OCI-LY3 (cell line): ENCODE data around the gene JPH4.
A peak's percentile ranks its signal among the peaks of the same experiment; 100 is the strongest.

ENCODE experiments used
- H2AFZ ChIP-seq: fragments of 200-600, 300-600 bp; shearing (Covaris generic); 2 replicates; pipeline ENCODE4 v1.6.0; 2014; ENCODE audit warnings: antibody characterized with exemption, low read depth, low read length
- H3K27ac ChIP-seq: fragments of 200-600, 300-600 bp; sonication (generic); 2 replicates; pipeline ENCODE4 v1.5.1; 2014; ENCODE audit warnings: mild to moderate bottlenecking, low read length, moderate library complexity, mixed read lengths
- H3K27me3 ChIP-seq: fragments of 200-600, 300-600 bp; sonication (generic); 2 replicates; pipeline ENCODE4 v1.6.1; 2014; ENCODE audit warnings: low read depth, low read length, mixed read lengths
- H3K36me3 ChIP-seq: fragments of 200-600, 300-600 bp; sonication (generic); replicated peaks from 2 replicates; pipeline ENCODE3; 2014; ENCODE audit warnings: low read depth, low read length, mixed read lengths
- H3K4me1 ChIP-seq: fragments of 300-600, 200-600 bp; sonication (generic); 2 replicates; pipeline ENCODE4 v1.6.1; 2014; ENCODE audit warnings: low read length, mixed read lengths
- H3K4me2 ChIP-seq: fragments of 200-600, 300-600 bp; sonication (generic); 2 replicates; pipeline ENCODE4 v1.6.1; 2014; ENCODE audit warnings: low read length, mixed read lengths
- H3K4me3 ChIP-seq: fragments of 300-600, 200-600 bp; sonication (generic); 2 replicates; pipeline ENCODE4 v1.5.1; 2014; ENCODE audit warnings: antibody characterized with exemption, mild to moderate bottlenecking, low read length, moderate library complexity
- H3K79me2 ChIP-seq: fragments of 300-600, 200-600 bp; shearing (Covaris generic); 2 replicates; pipeline ENCODE4 v1.6.1; 2014; ENCODE audit warnings: mild to moderate bottlenecking, low read length, mixed read lengths
- H3K9ac ChIP-seq: fragments of 300-600, 200-600 bp; shearing (Covaris generic); 2 replicates; pipeline ENCODE4 v1.6.0; 2014; ENCODE audit warnings: mild to moderate bottlenecking, low read length, moderate library complexity
- H3K9me3 ChIP-seq: fragments of 200-600, 300-600 bp; shearing (Covaris generic); 2 replicates; pipeline ENCODE4 v1.6.1; 2014; ENCODE audit warnings: low read length, mixed read lengths; ENCODE audit not compliant: insufficient read depth
- H4K20me1 ChIP-seq: fragments of 200-600, 300-600 bp; sonication (generic); 2 replicates; pipeline ENCODE4 v1.6.1; 2016; ENCODE audit warnings: low read length, mixed read lengths; ENCODE audit not compliant: insufficient read depth
- EZH2phosphoT487 ChIP-seq: fragments of 200-600 bp; shearing (Covaris generic); IDR thresholded peaks from 2 replicates; pipeline ENCODE4 v1.6.1; 2018; ENCODE audit warnings: antibody characterized with exemption, mixed run types, low read depth
- TF ChIP-seq, protein P1 (sequence below): fragments of 200-600, 300-600 bp; sonication (generic); IDR thresholded peaks from 2 replicates; pipeline ENCODE4 v1.5.1; 2014; ENCODE audit warnings: antibody characterized with exemption, low read length, low read depth

The JPH4 gene

GRCh38 chr14:23578560-23579310 is at the start of gene JPH4:
TSS of gene JPH4 (minus strand) at chr14:23578790. CDS start at chr14:23577453, 1,337 bp downstream.
- Histone ChIP-seq H3K27me3 (no peaks in the 10 kb centered on the region), H3K36me3 (no peaks in the 10 kb centered on the region), H4K20me1 (no peaks in the 10 kb centered on the region), H3K4me1 (peaks cover 15% of the 10 kb centered on the region; the same call in 1 of the 2 replicates), H3K9ac (peak within 1 kb of the TSS; percentile 68), H3K27ac (no peak within 1 kb of the TSS), H3K9me3 (no peaks in the 10 kb centered on the region), H2AFZ (peak within 1 kb of the TSS; percentile 86), H3K4me3 (peak within 1 kb of the TSS; percentile 89), H3K4me2 (peak within 1 kb of the TSS; percentile 87), H3K79me2 (no peaks in the 10 kb centered on the region)
- TF ChIP-seq, protein P1, sequence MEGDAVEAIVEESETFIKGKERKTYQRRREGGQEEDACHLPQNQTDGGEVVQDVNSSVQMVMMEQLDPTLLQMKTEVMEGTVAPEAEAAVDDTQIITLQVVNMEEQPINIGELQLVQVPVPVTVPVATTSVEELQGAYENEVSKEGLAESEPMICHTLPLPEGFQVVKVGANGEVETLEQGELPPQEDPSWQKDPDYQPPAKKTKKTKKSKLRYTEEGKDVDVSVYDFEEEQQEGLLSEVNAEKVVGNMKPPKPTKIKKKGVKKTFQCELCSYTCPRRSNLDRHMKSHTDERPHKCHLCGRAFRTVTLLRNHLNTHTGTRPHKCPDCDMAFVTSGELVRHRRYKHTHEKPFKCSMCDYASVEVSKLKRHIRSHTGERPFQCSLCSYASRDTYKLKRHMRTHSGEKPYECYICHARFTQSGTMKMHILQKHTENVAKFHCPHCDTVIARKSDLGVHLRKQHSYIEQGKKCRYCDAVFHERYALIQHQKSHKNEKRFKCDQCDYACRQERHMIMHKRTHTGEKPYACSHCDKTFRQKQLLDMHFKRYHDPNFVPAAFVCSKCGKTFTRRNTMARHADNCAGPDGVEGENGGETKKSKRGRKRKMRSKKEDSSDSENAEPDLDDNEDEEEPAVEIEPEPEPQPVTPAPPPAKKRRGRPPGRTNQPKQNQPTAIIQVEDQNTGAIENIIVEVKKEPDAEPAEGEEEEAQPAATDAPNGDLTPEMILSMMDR, result no peak
- TF ChIP-seq EZH2phosphoT487, result no peak

DNA sequence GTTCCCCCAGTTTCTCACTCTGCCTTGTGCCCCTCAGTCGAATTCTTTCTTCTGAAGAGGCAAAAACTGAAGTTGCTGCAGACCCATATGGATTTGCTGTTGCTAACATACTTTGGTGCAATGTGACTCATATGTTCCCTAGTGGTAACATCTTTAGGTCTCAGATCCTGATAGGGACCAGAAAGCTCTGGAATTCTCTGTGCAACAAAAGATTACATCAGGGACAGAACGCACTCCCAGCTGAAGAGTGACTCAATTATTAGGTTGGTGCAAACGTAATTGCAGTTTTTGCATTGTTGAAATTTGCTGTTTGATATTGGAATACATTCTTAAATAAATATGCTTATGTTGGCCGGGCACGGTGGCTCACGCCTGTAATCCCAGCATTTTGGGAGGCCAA is 49.4 kb upstream of the JPH4 start:
- H3K9me3 ChIP-seq, result peaks cover 26% of the 10 kb centered on the region
- no peaks in the 10 kb centered on the region for H4K20me1 ChIP-seq
- no peak for TF ChIP-seq EZH2phosphoT487
- TF ChIP-seq, protein P1, result no peak
- peaks cover 4% of the 10 kb centered on the region; the same call in 1 of the 2 replicates for H3K4me1 ChIP-seq
- H3K4me3 ChIP-seq, result no peak overlapping the region
- no peaks in the 10 kb centered on the region for H3K36me3 ChIP-seq
- H2AFZ ChIP-seq, result no peak overlapping the region
- H3K79me2 ChIP-seq, result no peaks in the 10 kb centered on the region
- no peak overlapping the region for H3K27ac ChIP-seq
- H3K9ac ChIP-seq, result no peak overlapping the region
- no peaks in the 10 kb centered on the region for H3K27me3 ChIP-seq
- no peak overlapping the region for H3K4me2 ChIP-seq

DNA sequence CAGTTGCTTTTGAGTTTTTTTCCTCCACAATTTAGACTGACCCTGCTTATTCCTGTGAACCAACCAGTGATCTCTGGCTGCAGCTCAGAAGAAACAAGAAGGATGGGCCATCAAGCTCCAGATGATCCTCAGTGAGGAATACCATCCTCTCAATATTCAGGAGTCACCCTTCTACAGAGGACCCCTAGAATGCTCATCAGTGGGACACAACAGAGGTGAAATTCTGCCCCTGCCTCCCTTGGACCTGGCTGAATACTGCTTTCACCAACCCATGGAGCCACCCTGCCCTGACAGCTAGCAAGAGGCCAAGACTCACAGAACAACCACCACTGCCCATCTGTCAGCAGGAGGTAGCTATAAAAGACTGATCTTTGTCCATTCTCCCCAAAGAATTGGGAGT is 48.4 kb upstream of the JPH4 start:
- Histone ChIP-seq H3K4me1 (no peaks in the 10 kb centered on the region), H3K36me3 (no peaks in the 10 kb centered on the region), H3K9ac (no peak overlapping the region), H3K27ac (no peak overlapping the region), H3K9me3 (peaks cover 26% of the 10 kb centered on the region), H3K4me2 (no peak overlapping the region), H4K20me1 (no peaks in the 10 kb centered on the region), H3K4me3 (no peak overlapping the region), H2AFZ (no peak overlapping the region), H3K27me3 (0 out of 2 replicates have a peak, but pooled peaks cover 4% of the 10 kb centered on the region), H3K79me2 (no peaks in the 10 kb centered on the region)
- TF ChIP-seq, protein P1, result no peak
- no peak for TF ChIP-seq EZH2phosphoT487

DNA sequence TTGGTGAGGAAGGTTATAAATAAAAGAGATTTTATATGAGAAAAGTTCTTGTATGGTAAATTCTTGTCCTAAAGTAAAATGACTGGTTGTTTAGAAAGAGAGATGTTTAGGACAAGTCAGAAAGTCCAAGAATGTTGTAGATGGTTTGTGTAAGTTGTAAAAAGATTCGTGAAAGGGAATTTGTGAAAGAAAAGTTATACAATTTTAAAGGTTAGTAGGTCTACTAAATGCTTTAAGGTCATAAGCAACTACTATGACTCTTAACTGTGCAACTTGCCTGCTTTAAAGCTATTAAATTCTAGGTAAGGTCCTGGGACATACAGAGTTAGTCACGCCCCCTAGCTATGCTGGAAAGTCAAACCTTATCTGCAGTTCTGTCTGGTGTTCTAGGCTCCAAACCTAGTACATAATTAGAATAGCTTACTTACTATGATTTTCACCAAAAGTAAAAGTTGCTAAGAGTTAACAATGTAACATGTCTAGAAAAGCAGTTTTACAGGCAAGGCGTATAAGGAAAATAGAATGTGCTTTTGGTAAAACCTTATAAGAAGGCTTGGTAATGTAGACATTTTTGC is 46.3 kb upstream of the JPH4 start:
- Histone ChIP-seq H2AFZ (no peak overlapping the region), H3K9ac (no peak overlapping the region), H3K4me2 (no peak overlapping the region), H3K36me3 (no peaks in the 10 kb centered on the region), H3K27ac (no peak overlapping the region), H4K20me1 (no peaks in the 10 kb centered on the region), H3K4me1 (no peaks in the 10 kb centered on the region), H3K79me2 (no peaks in the 10 kb centered on the region), H3K9me3 (peaks cover 26% of the 10 kb centered on the region), H3K27me3 (0 out of 2 replicates have a peak, but pooled peaks cover 4% of the 10 kb centered on the region), H3K4me3 (no peak overlapping the region)
- TF ChIP-seq EZH2phosphoT487, result no peak
- TF ChIP-seq, protein P1, result no peak
